NAMALWA (cell line): ENCODE results near the gene PPP1R14B.

Source experiments
- DNase-seq: peaks from one replicate; pipeline ENCODE4 v3.0.0-alpha.2; 2015; ENCODE audit warnings: low spot score

Gene PPP1R14B

DNA sequence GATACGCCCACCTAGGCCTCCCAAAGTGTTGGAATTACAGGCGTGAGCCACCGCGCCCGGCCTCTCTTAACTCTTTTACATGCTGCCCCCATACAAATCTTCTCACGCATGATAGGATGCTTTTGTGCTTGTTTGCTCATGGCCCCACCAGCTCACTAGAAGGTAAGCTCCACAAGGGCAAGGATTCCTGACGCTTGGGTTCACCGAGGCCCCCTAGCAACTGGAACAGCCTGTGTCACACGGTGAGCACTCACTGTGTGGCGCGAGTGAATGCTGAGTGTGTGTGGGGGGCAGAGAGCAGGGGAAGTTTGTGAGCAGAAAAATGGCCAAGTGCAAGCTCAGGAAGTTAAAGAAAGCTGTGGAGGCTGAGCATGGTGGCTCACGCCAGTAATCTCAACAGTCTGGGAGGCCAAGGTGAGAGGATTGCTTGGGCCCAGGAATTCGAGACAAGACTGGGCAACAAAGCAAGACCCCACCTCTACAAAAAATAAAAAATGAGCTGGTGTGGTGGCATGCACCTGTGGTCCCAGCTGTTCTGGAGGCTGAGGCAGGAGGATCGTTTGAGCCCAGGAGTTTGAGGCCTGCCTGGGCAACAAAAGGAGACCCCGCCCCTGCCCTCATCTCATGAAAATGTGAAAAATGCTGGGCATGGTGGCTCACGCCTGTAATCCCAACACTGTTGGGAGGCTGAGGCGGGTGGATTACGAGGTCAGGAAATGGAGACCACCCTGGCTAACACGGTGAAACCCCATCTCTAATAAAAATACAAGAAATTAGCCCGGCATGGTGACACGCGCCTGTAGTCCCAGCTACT lies 35.4 kb upstream of the PPP1R14B start:
- no peak for DNase-seq

DNA sequence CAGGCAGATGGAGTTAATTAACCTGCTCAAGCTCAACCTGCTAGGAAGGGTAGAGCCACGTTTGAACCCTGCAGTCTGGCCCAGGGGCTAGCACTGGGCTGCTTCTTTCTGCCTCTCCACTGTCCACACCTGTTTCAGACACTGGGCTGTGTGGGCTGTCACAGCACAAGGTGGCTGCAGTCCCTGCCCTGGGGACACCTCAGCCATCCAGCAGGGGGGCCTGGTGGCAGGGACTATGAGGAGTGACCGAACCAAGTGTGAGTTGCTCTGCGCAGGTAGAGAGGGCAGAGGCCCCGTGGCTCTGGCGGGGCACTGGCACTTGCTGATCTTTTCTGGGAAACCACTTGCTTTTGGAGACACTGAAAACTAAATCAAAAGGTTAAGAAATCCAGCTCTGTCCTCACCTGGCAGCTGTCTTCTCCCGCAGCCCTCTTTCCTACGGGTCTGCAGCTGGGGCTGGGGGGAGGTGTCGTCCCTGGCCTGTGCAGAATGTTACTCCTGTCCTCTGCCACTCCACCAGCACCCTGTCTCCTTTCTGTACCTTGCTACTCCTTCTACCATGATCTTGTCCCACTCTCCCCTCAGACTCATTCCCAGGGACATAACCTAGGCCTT lies 31.9 kb upstream of the PPP1R14B start:
- DNase-seq: no peak

DNA sequence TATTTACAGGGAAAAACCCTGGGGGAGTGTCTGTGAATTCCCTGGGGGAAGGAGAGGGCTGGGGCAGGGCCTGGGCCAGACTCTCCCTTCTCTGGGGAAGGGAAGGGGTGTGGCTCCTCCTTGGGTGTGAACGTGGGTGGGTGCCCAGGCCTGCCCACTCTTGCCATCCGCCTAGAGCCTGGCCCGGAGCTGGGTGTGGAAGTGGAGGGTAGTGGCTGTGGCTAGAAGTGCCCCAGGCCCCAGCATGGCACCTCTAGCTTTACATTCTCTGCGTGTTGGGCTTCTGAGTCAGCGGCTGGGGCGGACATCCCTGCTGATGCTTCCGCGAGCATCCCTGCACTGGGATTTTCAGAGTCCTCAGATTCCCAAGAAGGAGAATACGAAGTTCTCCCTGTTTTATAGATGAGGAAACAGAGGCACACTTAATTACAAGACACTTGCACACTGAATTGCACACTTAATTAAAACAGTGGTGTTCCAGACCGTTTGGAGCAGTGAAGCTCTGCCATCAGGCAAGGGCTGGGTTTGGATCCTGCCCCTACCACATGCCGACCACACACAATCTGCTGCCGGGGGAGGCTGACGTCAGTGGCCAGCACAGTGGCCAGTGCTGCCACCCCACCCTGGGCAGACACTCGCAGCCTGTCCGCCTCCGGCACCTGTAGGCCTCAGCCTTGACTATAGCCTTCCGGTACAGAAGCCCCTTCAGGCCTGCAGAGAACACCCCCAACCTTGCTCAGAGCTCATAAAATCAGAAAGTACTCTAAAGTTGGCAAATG lies 30.1 kb upstream of the PPP1R14B start:
- no peak for DNase-seq

DNA sequence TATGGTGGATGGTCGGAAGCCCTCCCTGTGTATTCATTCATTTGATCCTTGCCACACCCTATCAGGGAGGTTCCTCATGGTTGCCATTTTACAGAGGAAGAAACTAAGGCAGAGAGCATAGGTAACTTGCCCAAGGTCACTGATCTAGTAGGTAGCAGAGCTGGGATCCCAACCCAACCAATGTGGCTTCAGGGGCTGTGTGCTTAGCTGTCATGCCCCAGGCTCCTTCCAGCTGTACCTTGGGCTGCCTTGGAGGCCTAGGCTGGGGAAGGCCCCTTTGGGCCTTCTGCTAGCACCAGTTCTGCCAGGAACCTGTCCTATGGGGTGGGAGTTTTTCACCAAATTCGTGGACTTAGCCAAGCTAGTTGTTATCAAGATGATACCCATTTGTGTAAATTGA lies 29.1 kb upstream of the PPP1R14B start:
- no peak for DNase-seq

DNA sequence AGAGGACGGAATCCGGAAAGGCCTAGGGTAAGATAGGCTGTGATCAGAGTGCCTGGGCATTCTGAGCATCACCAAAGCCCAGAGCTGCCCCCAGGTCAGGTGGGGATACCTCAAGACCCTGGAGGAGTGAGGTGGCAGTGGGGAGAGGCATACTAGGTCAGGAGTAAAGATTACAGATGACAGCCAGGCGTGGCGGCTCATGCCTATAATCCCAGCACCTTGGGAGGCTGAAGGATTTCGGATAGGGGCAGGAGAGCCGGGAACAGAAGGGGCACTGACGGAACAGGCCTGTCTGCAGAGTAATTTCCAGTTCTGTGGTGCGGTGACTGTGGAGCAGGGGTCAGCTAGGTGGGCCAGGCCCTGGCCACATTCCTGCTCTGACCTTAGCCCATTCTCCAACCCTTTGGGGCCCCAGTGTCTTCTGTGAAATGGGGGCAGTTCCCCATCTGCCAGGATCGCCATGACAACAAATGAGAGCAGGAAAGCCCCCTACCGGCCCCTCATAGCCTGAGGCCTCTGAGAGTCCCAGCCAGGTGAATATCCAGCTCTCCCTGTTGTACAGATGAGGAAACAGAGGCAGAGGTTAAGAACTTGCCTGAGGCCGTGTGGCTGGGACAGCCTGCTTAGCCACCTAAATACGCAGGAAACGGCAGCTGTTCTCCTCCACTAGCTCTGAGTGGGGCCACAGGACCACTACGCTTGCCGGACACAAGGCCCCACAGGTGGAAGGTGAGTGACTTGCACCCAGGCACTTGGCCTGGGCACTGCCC lies 28.5 kb upstream of the PPP1R14B start:
- no peak for DNase-seq

DNA sequence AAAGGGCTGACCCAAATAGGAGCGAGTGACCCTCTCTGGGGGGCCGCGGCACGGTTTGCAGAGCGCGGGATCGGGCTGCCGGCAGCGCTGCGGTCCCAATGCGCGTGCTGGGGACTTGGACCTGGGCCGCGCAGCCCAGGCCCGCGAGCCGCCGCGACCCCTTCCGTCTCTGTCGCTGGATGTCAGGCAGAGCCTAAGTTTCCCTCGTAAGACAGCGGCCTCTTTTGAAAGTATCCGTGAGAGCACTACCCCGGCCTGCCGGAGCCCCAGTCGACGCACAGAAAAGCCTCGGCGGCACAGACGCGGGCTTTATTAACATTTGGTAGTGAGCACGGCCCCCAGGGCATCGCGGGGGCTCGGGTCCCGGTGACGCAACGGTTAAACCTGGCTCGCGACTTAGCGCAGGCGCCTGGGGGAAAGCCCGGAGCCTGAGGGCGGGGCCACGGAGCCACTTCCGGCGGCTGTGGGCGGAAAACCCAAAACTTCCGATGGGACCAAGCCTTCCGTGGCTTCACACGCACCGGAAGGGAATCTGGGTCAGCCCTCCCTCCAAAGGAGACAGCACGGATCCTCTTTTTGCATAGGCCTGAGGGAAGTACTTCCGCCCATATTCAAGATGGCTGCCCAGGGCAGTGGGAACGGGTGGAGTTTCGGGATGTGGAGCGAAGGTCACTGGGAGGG lies 22.9 kb upstream of the PPP1R14B start:
- DNase-seq: peak; percentile 99

DNA sequence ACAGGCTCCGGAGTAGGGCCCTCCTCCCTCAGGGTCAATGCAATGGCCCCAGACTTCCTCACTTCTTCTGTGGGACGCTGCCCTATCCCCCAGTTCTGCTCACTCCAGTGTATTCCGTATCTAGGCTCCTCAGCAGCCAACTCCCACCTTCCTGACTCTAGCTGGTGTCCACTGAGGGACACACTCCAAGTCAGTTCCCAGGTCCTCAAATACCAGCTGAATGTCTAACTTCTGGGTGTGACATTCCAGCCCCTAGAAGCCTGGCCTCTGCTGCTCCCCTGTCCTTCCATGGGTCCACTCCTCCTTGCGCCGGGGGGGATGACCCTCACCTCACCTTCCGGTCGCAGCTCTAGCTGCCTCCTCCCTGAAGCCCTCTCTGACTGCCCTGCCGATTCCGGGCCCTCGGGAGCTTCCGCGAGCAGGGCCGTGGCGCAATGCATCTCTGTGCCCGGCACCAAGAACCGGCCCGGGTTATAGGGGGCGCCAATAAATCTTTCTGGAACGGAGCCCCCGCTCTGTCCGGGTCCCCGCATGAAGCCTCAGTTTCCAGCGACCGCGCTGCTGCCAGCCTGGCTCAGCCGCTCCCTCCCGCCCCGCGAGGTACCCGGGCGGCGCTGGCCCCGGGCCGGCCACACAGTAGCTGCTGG lies 22.3 kb upstream of the PPP1R14B start:
- peak; percentile 50 for DNase-seq

DNA sequence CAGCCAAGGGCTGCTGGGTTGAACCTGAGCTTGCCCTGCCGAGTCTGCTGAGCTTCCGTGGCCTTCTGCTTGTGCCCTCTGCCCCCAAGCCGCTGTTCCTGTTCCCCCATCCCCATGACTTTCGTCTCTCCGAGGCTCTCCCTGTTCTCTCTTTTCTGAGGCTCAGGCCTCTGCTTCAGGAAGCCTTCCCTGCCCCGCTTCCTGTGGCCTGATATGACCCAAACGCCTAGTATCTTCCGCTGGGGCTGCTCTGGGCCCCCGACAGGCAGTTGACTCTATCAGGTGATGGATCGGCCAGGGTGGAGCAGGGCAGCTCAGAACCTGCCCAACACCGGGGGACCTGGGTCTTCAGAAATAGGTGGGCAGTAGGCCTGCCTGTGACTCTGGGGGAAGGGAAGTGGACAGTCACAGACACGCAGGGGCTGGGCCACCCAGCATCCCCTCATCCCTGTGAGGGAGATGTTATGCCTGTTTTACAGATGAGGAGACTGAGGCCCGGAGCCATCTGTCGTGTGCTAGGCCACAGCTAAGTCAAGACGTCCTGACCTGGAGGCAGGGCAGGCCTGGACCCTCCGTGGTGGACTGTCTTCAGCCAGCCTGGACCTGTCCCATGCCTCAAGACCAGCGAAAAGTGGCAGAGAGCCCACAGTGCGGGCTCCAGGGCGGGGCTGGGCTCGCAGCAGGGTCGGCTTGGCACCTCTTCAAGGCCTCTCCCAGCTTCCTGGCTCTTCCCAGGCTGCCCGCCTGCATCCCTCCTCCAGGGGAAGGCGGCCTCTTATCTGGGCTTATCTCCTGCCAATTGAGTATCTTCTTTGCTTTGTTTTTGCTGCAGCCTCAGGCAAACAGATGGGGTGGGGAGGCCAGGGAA lies 21.5 kb upstream of the PPP1R14B start:
- no peak for DNase-seq

DNA sequence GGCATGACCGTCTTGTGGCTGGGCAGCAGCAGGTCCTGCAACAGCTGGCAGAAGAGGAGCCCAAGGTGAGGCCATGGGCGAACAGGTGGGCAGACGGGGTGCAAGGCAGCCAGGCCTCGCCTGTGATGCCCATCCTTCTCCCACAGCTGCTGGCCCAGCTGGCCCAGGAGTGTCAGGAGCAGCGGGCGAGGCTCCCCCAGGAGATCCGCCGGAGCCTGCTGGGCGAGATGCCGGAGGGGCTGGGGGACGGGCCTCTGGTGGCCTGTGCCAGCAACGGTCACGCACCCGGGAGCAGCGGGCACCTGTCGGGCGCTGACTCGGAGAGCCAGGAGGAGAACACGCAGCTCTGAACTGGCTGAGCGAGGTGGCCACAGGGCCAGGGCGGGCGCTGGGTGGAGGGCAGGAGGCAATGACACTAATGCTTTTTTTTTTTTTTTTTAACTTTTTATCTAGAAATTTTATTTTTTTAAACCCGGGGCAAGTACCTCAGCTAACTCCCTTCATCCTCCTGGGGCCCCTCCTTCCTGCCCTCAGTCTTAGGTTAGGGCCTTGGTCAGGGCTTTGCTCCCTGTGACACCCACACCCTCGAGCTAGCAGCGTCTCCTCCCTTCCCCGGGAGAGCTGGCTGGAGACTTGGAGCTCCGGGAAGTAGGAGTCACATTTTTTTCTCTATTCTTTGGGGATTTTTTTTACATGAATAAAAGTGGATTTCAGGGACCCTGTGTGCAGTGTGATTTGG lies 20.6 kb upstream of the PPP1R14B start:
- DNase-seq: no peak

DNA sequence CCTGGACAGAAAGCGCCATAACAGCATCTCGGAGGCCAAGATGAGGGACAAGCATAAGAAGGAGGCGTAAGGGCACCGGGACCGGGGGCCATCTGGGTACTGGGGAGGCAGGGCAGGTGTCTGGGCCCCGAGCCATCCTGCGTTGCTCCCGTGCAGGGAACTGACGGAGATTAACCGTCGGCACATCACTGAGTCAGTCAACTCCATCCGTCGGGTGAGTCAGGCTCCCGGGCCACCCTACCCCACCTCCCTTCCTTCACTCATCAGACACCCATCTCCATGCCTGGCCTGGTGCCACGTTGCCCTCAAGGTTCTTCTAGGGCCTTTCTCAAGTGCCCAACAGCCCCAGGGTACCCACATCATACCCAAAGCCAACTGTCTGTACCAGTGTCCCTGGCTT lies 19.6 kb upstream of the PPP1R14B start:
- no peak for DNase-seq

DNA sequence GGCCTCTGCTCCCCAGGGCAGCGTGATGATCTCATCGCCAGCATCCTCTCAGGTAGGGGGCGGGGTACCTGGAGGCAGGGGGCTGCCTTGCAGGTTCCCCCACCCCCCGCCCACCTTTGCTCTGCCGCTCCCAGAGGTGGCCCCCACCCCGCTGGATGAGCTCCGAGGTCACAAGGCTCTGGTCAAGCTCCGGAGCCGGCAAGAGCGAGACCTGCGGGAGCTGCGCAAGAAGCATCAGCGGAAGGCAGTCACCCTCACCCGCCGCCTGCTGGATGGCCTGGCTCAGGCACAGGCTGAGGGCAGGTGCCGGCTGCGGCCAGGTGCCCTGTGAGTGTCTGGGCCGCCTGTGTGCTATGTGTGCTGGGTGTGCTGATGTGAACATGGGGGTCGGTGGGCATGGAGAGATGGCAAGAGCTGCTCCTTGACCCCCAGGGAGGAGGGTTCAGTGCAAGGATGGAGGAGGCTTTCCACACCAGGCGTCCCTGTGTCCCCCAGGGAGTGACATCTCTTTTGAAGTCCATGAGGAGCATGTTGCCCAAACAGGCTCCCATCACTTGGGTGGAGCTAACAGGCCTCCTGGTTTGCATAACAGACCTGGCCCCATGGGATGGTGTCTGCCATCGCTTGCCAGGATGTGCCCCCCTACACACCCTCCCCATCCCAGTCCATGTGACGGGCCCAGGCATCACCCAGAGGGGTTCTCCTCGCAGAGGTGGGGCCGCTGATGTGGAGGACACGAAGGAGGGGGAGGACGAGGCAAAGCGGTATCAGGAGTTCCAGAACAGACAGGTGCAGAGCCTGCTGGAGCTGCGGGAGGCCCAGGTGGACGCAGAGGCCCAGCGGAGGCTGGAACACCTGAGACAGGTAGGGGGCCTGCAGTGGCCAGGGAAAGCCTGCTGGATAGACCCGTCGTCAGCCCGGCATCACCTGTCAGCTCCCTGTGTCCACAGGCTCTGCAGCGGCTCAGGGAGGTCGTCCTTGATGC lies 18.7 kb upstream of the PPP1R14B start:
- DNase-seq: no peak

DNA sequence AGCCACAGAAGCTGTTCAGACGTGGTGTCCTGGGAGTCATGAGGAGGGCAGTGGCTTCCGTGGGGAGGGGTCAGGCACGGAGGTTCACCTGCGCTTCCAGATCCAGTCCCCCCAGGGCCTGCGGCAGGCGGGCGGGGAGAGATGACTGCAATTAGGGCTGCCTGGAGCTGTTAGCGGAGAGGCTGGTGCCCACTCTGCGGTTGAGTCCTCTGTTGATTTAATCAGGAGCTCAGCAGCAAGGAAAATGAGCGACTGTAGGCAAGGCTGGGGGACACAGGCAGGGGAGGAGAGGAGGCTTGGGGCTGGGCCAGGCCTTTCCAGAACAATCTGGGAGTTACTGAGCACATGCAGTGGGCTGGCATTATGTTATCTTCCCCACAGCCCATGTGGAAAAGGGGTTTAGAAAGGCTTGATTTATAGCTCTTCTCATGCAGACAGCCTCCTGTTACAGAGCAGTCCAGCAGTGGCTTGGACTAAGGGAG lies 17.7 kb upstream of the PPP1R14B start:
- no peak for DNase-seq

DNA sequence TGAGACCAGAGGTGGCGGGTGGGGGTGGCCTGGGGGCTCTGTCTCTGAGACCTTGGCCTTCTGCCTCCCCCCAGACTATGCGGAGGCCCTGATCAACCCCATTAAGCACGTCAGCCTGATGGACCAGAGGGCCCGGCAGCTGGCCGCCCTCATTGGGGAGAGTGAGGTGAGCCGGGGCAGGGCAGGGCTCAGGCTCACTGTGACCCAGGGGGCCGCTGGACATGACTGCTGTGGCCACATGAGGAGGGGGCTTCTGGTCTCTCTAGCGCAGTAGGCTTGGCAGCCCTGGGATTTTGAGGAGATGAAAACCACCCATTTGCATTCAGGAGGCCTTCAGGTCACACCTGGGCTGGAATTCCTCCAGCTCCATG lies 17.2 kb upstream of the PPP1R14B start:
- no peak for DNase-seq

DNA sequence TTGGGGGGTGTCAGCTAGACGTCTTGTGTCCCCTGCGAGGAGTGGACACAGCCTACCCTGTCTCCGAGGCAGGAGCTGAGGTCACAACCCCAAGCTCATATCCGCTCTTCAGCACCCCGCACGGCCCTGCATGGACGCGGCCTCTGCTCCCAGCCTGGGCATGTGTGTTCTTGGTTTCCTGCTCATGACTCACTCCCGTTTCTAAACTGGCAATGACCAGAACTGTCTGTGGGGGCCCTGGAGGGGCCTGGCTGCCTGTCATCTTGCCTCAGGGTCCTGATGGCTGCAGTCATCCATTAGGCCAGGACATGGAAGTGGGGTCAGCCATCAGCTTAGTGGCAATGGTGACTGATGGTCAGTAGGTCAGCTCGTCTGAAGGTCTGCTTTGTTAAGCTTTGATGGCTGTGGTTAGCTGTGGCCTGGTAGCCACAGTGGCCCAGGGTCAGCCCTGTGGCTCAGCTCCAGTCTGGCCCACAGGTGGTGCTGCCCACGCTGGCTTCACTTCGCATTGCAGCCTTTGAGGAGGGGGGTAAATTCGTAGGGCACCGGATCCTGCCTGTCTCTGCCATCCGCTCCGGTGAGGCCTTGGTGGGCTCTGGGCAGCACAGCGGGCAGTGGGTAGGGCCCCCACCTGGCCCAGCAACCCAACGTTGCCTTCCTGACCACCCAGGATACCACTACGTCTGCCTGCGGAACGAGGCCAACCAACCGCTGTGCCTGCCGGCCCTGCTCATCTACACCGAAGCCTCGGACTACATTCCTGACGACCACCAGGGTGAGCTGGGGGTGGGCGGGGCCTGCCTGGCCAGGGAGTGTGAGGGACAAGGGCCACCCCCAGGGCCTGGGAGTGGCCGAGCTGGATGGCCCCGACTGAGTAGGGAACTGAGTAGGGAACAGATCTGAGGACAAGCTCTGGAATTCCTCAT lies 16.5 kb upstream of the PPP1R14B start:
- no peak for DNase-seq

DNA sequence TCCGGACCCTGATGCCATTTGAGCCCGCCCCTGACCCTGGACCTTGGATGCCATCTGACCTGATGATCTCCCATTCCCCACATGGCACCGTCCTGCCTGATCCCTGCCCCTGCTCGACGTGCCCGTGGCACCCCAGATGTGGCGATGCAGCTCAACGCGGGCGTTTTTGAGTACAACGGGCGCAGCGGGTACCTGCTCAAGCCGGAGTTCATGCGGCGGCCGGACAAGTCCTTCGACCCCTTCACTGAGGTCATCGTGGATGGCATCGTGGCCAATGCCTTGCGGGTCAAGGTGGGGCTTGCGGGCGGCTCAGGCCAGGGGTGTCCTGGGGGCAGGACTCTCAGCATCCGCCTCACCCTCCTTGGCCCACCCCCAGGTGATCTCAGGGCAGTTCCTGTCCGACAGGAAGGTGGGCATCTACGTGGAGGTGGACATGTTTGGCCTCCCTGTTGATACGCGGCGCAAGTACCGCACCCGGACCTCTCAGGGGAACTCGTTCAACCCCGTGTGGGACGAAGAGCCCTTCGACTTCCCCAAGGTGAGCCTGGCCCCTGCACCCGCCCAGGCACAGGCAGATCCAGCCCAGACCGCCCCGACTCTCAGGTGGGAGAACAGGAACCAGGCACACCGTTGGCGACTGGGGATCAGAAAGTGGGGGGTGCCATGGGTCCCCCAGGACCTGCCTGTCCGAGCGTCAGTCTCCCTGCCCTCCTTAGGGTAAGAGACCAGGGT lies 15.7 kb upstream of the PPP1R14B start:
- DNase-seq: no peak

DNA sequence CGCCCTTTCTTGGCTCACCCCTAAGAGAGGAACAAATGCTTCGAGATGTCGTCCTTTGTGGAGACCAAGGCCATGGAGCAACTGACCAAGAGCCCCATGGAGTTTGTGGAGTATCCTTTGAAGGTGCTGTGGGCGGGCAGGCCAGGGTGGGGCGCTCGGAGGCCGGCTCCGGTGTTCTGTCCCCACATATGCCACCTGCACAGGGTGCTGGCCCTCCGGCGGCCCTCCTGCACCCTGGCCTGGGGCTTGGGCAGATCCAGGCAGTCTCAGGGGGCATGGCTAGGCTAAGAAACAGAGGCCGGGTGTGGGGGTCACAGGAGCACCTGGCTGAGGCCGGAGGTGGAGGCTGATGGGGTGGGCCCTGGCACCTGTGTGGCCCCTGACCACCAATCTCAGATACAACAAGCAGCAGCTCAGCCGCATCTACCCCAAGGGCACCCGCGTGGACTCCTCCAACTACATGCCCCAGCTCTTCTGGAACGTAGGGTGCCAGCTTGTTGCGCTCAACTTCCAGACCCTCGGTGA lies 14.9 kb upstream of the PPP1R14B start:
- DNase-seq: no peak
